ENCODE data around the gene CEP350. TPM values are rescaled to one million over a fixed set of nuclear protein-coding genes. Genes with fewer than 3 reads are reported as not detected.
A peak's percentile ranks its signal among the peaks of the same experiment; 100 is the strongest.
"Not testable (repeated sequence)": the region's sequence is repeated elsewhere in the genome, so short reads cannot be mapped to it uniquely, and the experiment has no call there.

CEP350 gene
- total RNA-seq, 1 donor: 57.9 TPM

- no peak for DNase-seq (ENCODE audit: low read depth)
- TF ChIP-seq CTCF (IDR thresholded peaks at IDR 0.05; ENCODE audit: insufficient read depth, low read length): no peak
- no peak overlapping the region for H3K4me3 ChIP-seq (ENCODE audit: low read depth, low read length)
Observed at GRCh38 chr1:179958359-179958758, 3.7 kb downstream of the CEP350 start.

GRCh38 chr1:179962168-179962567 lies 7.6 kb downstream of the CEP350 start:
- H3K4me3 ChIP-seq (ENCODE audit: low read depth, low read length); DNase-seq (ENCODE audit: low read depth): not testable (repeated sequence)

GRCh38 chr1:179966551-179966950 lies 11.9 kb downstream of the CEP350 start:
- peak; percentile 46 for DNase-seq (ENCODE audit: low read depth)
- no peak for TF ChIP-seq CTCF (IDR thresholded peaks at IDR 0.05; ENCODE audit: insufficient read depth, low read length)
- no peak overlapping the region for H3K4me3 ChIP-seq (ENCODE audit: low read depth, low read length)

GRCh38 chr1:179968284-179968993 lies 13.8 kb downstream of the CEP350 start:
- no peak overlapping the region for H3K4me3 ChIP-seq (ENCODE audit: low read depth, low read length)
- no peak for TF ChIP-seq CTCF (IDR thresholded peaks at IDR 0.05; ENCODE audit: insufficient read depth, low read length)
- DNase-seq (ENCODE audit: low read depth): no peak

GRCh38 chr1:179968994-179969919 lies 14.6 kb downstream of the CEP350 start:
- no peak for DNase-seq (ENCODE audit: low read depth)
- TF ChIP-seq CTCF (IDR thresholded peaks at IDR 0.05; ENCODE audit: insufficient read depth, low read length): no peak
- no peak overlapping the region for H3K4me3 ChIP-seq (ENCODE audit: low read depth, low read length)

- no peak overlapping the region for H3K4me3 ChIP-seq (ENCODE audit: low read depth, low read length)
- no peak for TF ChIP-seq CTCF (IDR thresholded peaks at IDR 0.05; ENCODE audit: insufficient read depth, low read length)
- DNase-seq (ENCODE audit: low read depth): no peak
Observed at GRCh38 chr1:179969962-179970361, 15.4 kb downstream of the CEP350 start.

Data from fibroblast of the aortic adventitia (primary cell).